Stimulated activated CD8-positive, alpha-beta memory T cell treated with anti-CD3 and anti-CD28 coated beads, Interleukin-7, amount 100 ng/mL, for 48 hours (primary cell): Measurements from ENCODE around the gene PCNX2.
A peak's percentile ranks its signal among the peaks of the same experiment; 100 is the strongest.

Experiments used
- DNase-seq, 2 donors: peaks; one replicate each; pipeline ENCODE4 v3.0.0-alpha.2; 2020; ENCODE audit warnings: low read depth in 1 of 2; ENCODE audit errors: extremely low read depth in 1 of 2

PCNX2 gene

GRCh38 chr1:232943679-232944252 lies 351.8 kb downstream of the PCNX2 start:
- DNase-seq, result peak in 1 of 2 donors; percentile 14

- no peak for DNase-seq
Observed at GRCh38 chr1:232942413-232943294, 352.9 kb downstream of the PCNX2 start.

- DNase-seq, result no peak
Observed at GRCh38 chr1:232940262-232940661, 355.3 kb downstream of the PCNX2 start.

- DNase-seq, result no peak
Observed at GRCh38 chr1:232939748-232940147, 355.8 kb downstream of the PCNX2 start.

GRCh38 chr1:232938926-232939325 lies 356.6 kb downstream of the PCNX2 start:
- no peak for DNase-seq

- DNase-seq, result no peak
Observed at GRCh38 chr1:232937741-232938375, 357.7 kb downstream of the PCNX2 start.

- DNase-seq, result no peak
Observed at GRCh38 chr1:232936941-232937340, 358.6 kb downstream of the PCNX2 start.
